HUDEP-2 (cell line): ENCODE results near the gene IL26.
"Not testable (repeated sequence)": the region's sequence is repeated elsewhere in the genome, so short reads cannot be mapped to it uniquely, and the experiment has no call there.

Experiments
- DNase-seq, 76 experiments: peaks; one replicate each; lab custom pipeline; 2025; ENCODE audit not compliant: unreplicated experiment in 76 of 76; lab: John Stamatoyannopoulos, UW

The IL26 gene

GRCh38 chr12:68240975-68241374 lies 15.4 kb upstream of the IL26 start:
- no peak for DNase-seq

- DNase-seq = no peak
Measured at GRCh38 chr12:68240079-68240478, 14.5 kb upstream of the IL26 start.

- DNase-seq = no peak
Measured at GRCh38 chr12:68239309-68239982, 13.8 kb upstream of the IL26 start.

GRCh38 chr12:68237619-68238018 lies 12.0 kb upstream of the IL26 start:
- no peak for DNase-seq

DNA sequence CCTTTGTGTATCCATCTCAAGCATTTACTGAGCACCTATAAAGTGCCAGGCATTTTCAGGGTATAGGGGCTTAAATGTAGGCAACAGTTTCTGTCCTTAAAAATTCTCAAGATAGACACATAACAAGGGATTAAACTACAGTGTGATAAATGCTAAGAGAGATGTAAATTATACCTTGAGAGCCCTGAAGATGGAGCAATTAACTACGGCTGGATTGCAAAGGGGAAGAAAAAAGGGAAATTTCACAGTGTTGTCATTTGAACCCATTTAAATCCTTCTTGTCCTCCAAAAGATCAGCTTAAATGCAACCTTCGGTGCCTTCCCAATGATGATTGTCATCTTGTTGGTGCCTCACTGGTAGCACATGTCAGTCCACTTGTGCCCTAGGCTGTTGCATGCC lies 11.5 kb upstream of the IL26 start:
- no peak for DNase-seq

DNA sequence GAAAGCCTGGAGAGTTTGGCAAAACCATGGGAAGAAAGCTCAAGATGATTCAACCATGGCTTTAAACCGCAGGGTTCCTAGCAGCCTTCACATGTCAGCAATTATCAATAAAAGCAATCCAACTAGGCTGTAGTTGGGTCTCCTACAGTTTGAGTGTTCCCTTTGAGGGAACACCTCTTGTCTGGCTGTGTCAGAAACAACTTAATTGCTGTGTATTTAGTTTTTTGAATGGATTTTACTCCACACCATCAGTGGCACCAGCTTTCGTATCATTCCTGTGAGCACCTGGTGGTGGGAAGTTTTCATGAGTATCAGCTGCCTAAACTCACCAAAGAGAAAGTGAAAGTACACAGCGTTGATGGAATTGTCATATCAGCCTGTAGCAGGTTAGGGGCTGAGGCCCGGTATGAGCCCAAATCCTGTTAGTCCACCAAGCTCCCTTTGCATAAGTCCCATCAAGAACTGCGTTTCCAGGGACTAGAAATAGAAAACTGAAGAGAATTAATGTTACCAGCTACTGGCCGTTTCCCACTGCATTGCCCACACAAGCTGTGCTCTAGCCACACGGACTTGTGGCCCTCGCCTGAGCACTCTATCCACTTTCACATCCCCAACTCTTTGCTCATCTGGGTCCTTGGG lies 10.9 kb upstream of the IL26 start:
- peak in 9 of 76 experiments; percentile 2 to 31 (median 11) for DNase-seq

DNA sequence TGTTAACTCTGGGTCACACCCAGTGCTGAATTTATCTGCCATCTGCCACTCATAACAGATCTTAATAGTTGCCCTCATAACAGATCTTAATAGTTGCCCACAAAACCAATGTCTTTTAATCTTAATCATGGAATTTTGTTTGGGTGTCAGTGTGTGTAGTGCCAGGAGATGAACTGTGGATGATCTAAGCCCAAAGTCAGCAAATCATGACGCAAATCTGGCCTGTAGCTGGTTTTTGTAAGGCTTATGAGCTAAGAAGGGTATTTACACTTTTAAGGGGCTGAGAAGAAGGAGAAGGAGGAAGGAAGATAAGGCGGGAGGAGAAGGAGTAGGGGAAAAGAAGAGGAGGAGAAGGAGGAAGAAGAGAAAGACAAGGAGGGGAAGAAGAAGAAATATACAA lies 10.0 kb upstream of the IL26 start:
- DNase-seq = no peak

DNA sequence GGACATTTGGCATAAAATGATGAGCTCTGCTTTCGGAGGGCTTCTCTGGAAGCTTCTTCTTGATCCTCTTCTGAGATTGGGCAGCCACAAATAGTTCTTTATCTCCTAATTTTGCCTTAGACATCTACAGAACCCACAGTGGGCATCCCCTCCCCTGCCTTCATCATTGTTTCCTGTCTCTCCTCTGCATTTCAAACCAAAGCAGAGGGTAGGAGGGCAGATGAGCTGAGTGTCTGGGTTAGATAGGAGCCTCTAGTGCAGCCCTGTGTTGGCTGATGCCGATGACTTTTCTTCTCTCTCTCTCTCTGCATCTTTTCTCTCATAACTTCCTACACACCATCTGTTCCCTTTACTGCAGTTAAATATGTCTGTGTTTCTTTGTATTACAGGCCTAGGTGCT lies 8.5 kb upstream of the IL26 start:
- no peak for DNase-seq

DNA sequence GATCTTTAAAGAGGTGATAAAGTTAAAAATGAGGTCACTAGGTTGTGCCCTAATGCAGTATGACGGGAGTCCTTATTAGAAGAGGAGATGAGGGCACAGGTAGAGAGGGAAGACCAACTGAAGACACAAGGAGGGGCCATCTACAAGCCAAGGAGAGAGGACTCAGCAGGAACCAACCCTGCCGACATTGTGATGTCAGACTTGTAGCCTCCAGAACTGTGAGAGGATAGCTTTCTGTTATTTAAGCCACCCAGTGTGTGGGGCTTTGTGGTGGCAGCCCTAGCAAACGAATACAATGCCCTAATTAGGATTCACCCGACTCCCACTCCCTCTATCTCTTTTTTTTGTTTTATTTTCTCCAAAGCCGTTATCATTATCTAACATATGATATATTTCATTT lies 7.9 kb upstream of the IL26 start:
- no peak for DNase-seq

GRCh38 chr12:68231691-68232090 lies 6.1 kb upstream of the IL26 start:
- DNase-seq = no peak

GRCh38 chr12:68231229-68231628 lies 5.6 kb upstream of the IL26 start:
- no peak for DNase-seq

- no peak for DNase-seq
Measured at GRCh38 chr12:68229956-68230355, 4.3 kb upstream of the IL26 start.

DNA sequence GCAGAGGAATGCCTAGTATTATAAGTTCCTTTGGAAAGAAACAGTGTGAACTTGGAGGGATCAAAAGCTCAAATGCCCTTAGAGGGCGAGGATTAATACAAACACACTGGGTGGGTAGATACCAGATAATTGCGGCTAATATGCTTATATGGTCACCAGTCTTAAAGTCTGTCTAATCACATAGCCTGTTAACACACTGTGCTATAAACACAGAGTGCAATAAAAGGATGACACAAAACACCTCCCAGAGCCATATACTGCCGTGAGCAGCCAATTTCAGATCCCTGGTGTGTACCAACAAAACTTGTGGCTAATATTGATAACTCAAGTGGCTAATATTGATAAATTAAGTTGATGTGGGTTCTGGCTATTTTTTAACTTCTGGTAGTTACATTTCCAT lies 1.7 kb upstream of the IL26 start:
- DNase-seq = no peak

DNA sequence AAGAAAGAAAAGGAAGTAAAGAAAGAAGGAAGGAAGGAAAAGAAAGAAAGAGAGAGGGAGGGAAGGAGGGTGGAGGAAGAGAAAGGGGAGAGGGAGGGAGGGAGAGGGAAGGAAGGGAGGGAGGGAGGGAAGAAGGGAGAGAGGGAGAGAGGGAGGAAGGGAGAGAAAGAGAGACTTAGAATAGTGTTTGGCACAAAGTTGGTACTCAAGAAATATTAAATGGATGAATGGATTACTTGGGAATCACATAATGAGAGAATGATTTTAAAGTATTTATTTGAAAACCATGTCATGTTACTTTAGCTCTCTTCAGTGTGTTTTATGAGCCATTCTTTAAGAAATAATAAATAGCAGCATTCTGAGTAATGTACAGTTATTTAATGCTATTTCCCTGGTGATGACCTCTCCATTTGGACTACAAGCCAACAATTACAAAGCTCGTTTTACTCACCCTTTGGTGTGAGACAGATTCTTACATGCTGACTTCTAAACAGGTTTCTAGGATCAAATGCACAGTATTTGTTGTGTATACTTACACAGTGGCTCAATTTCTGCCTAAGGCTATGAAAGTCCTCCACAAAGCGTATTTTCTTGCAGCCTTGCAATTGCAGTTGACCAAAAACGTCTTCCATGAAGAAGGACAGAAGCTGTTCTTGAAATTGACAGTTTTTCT lies 861 bp downstream of the IL26 start:
- no peak for DNase-seq

DNA sequence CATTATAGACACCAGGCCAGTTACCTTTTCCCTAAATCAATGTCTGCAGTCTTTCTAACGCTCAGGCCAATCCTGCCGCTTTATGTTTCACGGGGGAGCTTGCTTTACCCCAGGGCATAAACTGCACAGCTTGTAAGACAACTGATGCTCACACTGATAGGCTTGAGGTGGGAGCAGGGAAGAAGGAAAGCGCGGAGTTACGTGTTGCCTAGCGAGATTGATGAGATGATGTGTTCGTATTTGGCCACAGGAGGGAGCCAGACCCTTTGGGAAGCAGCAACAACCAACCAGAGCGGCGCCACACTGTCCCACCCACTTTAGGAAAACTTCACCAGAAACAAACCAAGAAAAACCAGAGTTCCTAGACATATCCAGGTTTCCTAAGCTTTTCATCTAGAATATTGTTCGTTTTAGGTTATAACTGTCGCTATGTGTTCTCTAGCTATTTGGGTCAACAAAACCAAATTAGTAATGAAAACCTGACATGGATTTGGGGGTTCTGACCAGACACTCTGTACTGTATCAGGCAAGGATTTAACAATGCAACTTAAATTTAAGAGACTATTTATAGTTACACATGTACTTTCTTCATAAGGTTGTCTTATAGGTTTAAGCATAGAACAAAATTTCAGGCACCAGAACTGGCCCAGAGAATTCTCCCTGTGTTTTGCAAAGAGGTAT lies 2.4 kb downstream of the IL26 start:
- DNase-seq = peak in 61 of 76 experiments; percentile 5 to 73 (median 46)

- no peak for DNase-seq
Measured at GRCh38 chr12:68222326-68222725, 3.3 kb downstream of the IL26 start.

- DNase-seq = no peak
Measured at GRCh38 chr12:68221497-68221896, 4.1 kb downstream of the IL26 start.

DNA sequence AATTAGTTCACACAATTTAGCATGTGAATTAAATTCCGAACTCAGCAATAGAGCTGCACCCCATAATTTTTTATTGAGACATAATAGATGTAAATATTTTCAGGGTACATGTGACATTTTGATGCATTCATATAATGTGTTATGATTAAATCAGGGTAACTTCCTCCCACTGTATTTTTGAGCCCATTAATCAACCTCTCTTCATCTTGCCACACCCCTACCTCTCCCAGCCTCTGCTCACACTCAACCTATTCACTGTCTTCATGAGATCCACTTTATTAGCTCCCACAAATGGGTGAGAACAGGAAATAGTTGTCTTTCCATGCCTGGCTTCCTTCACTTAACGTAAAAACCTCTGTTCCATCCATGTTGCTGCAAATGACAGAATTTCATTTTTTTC lies 14.7 kb downstream of the IL26 start:
- DNase-seq = no peak

DNA sequence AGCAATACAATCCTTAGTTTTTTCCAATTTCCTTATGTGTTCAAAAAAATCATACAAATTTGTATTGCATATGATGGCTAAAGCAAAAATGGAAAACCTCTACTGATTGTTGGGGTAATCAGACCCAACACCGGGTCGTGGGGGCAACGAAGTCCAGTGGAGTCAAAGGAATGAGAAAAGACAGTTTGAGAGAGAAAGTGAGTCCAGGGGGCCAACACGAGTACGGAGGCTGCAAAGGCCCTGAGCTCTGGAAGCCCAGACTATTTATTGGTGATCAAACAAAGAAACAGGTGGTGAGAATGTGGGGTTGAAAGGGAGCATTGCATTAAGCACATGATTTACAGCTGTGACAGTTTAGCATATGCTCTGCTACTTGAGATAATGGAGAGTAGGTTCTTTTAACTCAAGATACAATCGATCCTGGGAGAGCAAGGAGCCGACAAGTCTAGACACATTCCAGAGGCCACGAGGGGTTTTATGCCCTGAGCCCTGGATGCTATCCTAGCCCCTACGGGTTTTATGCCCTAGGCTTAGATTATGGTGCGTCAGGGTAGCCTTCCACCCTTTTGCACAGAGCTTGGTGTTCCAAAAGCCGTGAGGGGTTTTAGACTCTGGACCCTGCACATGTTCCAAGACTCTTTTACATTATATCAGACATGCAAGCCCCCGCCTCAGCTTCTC lies 16.4 kb downstream of the IL26 start:
- DNase-seq = not testable (repeated sequence)

DNA sequence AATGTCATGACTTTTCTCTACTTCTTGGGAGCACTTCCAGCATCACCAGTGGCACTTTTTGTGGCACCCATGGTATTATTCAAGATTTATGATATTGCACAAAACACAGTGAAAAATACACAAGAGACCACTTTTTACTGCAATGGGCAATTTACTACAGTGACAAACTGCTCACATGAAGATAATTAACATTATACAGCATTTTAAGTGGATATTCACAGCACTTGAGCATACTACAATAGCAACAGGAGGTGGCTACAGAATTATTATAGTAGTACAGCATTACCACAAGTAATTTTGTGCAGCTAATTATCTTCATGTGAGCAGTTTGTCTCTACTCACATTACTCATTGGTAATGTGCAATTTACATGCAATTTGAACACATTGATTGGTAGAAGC lies 18.3 kb downstream of the IL26 start:
- DNase-seq = no peak

DNA sequence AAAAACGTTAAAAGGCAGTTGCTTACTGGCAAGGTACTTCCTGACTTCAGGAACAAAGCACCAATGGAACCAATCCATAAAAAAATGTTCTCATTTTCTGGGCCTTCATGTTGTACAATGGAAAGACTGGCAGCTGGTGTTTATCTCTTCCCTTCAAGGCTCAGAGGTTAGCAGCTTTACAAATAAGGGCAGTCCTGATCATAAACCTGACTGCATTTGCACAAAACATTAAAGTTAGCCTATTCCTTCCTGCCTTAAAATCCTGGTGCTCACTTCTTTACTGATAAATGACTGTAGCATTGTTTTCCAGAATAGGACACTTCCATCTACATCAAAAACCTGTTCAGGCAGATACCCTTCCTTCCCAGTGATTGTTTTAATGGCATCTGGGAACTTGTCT lies 19.2 kb downstream of the IL26 start:
- DNase-seq = no peak
